Measurements from ENCODE around the gene HCFC1.

Gene HCFC1

GRCh38 chrX:153903238-153903980 is 68.2 kb downstream of the HCFC1 start:
- DNase-seq (ENCODE audit: low read depth) = no peak

- no peak for DNase-seq (ENCODE audit: low read depth)
Observed at GRCh38 chrX:153902385-153902784, 69.2 kb downstream of the HCFC1 start.

GRCh38 chrX:153901753-153902140 is 69.9 kb downstream of the HCFC1 start:
- DNase-seq (ENCODE audit: low read depth) = no peak

- no peak for DNase-seq (ENCODE audit: low read depth)
Observed at GRCh38 chrX:153900831-153901752, 70.5 kb downstream of the HCFC1 start.

- no peak for DNase-seq (ENCODE audit: low read depth)
Observed at GRCh38 chrX:153897899-153898298, 73.7 kb downstream of the HCFC1 start.
